Stimulated activated CD4-positive, alpha-beta T cell treated with anti-CD3 and anti-CD28 coated beads, Interleukin-1b, Interleukin-23, amount 100 ng/mL, for 1 hour (primary cell): ENCODE data around the gene IL1RN.

Source experiments
- DNase-seq, 2 donors: peaks; one replicate each; pipeline ENCODE4 v3.0.0-alpha.2; 2020; ENCODE audit warnings: low read depth in 2 of 2

Gene IL1RN

DNA sequence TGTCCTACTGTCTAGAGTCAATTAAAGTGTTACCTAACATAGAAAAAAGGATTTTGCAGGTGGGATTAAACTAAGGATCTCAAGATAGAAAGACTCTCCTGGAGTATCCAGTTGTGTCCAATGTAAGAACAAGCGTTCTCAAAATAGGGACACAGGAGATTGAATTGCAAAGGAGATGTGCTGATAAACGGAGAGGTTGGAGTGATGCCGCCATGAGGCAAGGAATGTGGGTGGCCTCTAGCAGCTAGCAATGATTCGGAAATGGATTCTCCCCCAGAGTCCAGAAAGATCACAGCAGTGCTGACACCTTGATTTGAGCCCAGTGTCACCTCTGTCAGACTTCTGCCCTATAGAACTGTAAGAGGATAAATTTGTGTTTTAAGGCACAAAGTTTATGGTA lies 24.1 kb upstream of the IL1RN start:
- DNase-seq, result no peak

DNA sequence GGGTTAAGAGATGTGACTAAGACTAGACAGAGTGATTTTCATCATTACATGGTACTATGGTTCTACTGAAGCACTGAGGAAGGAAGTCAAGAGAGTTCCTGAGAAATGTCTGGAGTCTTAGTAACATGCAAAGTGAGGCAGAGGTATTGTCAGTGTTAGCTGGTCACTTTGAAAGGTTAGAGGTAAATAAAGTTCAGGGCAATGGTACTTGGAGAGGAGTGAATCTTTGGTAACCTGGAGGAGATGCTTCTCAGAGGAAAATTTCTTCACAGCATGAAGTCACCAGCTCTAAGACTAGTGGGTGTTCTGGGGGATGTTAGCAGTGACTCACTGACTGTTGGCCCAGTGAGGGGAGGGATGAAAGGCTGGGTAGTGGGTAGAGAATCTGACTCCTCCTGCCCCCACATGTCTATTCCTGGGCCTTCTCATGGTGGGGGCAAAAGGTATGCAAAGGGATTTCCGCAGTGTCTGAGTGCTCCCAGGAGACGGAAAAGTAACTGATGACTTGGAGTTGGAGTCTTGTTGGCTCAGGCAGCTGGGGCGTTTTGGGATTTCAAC lies 23.3 kb upstream of the IL1RN start:
- DNase-seq, result no peak

GRCh38 chr2:113105047-113105785 lies 22.2 kb upstream of the IL1RN start:
- DNase-seq, result no peak

DNA sequence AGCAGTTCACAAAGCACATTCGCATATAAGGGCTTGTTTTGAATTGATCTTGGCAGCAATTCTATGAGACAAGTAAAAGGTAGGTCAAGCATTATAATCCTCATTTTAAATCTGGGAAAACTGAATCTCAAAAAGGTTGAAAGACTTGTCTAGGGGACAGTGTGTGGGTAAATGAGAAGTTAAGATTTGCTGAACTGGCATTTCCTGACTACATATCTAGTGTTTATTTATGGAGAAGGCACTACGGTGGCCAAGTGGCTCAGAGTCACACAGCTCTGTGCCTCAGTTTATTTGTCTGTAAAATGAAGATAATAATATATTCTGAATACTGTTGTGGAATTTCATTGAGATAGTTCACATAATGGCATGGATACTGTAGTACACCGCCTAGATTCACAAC lies 16.3 kb upstream of the IL1RN start:
- DNase-seq, result no peak

GRCh38 chr2:113111823-113112287 lies 15.5 kb upstream of the IL1RN start:
- DNase-seq, result no peak

GRCh38 chr2:113112441-113112840 lies 15.0 kb upstream of the IL1RN start:
- DNase-seq, result no peak

- DNase-seq, result no peak
These were observed 14.5 kb upstream of the IL1RN start for GRCh38 chr2:113112871-113113270.

- no peak for DNase-seq
These were observed 13.6 kb upstream of the IL1RN start for GRCh38 chr2:113113807-113114206.

GRCh38 chr2:113114224-113114945 lies 13.0 kb upstream of the IL1RN start:
- DNase-seq, result no peak

DNA sequence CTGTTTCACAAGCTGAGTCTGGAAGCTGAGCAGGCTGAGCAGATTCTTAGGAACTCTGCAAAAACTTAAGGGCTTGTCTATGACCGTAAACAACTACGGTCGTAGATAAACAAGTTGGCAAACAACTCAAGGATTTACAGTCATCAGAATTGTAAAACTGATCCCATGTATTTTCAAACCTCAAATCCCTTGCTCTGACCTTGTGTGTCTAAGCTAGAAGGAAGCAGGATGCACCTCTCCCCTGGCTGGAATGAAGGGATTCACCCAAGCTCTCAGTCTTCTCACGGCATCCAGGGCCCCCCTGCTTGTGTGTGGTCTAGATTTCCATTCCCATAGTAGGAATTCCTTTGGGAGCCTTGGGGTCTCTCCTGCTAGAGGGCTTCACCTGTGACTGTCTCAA lies 12.4 kb upstream of the IL1RN start:
- DNase-seq, result no peak

DNA sequence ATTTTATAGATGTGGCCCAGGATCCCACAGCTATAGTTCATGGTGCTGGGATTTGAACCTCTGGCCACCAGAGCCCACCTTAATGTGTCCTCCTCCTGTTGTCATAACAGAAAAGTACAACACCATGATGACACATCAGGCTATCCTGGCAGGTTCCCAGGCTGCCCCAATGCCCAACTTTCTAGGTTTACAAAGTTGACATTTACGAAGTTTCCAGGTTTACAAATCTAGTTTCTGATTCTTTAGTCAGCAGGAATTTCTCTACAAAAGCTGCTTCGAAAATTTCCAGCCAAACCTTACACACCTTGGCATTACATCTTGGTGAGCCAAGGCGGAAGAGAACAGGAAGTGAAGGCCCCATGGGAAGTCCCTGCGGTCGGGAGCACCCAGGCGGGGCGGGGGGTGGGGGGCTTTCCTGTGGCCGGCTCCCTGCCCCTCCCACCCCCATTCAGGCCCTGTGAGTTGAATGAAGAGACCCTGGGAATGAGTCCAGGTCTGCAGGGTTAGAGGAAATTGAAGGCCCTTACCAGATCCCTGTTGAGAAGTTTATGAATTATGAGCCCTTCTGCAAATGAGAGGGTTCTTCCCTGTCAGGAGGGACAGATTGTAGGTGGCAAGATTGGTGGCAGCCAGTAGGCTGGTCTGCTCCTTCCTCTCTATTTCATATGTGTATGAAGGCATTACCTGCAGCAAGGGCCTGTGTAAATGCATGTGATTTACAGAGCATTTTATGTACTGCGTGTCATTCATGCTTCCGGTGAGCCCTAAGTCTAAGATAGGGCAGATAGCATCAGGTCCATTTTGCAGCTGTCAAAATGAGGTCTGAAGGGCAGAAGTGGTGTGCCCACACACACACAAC lies 11.1 kb upstream of the IL1RN start:
- DNase-seq, result no peak

DNA sequence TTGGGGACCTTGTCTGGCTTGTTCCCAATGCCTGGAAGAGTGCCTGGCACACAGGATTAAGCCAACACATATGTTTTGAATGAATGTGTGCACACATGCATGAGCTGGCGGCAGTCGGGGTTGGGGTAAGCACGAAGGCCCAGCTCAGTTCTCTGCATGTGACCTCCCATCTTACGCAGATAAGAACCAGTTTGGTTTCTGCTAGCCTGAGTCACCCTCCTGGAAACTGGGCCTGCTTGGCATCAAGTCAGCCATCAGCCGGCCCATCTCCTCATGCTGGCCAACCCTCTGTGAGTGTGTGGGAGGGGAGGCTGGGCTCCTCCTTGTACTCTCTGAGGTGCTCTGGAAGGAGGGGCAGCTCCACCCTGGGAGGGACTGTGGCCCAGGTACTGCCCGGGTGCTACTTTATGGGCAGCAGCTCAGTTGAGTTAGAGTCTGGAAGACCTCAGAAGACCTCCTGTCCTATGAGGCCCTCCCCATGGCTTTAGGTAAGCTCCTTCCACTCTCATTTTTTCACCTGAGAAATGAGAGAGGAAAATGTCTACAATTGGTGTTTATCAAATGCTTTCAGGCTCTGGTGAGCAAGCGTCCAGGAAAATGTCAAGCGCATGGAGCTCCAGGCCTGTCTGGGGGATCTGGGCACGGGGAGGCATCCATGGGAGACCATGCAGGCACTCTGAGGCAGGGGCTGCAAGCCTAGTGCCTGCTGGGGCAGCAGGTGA lies 9.7 kb upstream of the IL1RN start:
- DNase-seq, result no peak

- no peak for DNase-seq
These were observed 9.1 kb upstream of the IL1RN start for GRCh38 chr2:113118263-113118657.

DNA sequence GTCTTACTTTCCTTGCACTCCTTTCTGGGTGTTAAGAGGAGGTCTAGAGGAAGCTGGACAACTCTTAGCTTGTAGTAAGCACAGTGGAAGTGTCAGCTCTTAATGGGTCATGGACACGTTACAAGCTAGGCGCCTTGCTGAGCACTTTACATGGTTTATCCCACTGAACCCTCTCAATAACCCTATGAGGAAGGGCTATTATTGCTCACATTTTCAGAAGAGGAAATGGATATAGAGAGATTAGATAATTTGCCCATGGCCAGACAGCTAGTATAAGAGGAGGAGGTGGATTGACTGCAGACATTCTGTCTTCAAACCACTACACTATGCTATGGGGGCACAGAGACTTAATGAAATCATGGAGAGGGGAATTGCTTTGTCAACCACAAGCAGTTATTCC lies 8.3 kb upstream of the IL1RN start:
- DNase-seq, result no peak

GRCh38 chr2:113120861-113121260 lies 6.5 kb upstream of the IL1RN start:
- DNase-seq, result no peak

- DNase-seq, result no peak
These were observed 5.0 kb upstream of the IL1RN start for GRCh38 chr2:113122364-113122763.

- no peak for DNase-seq
These were observed 3.7 kb upstream of the IL1RN start for GRCh38 chr2:113123726-113124125.

- DNase-seq, result no peak
These were observed 3.0 kb upstream of the IL1RN start for GRCh38 chr2:113124181-113124961.

GRCh38 chr2:113124984-113125855 lies 2.2 kb upstream of the IL1RN start:
- DNase-seq, result no peak
